Activated naive CD8-positive, alpha-beta T cell (primary cell): ENCODE data around the gene ZMIZ1.

Experiments
- H3K27ac Mint-ChIP-seq: one replicate; pipeline ENCODE4 v1.8.0; 2021; ENCODE audit warnings: mixed read lengths
- H3K27me3 Mint-ChIP-seq: one replicate; pipeline ENCODE4 v1.8.0; 2021; ENCODE audit warnings: mixed read lengths
- H3K36me3 Mint-ChIP-seq: one replicate; pipeline ENCODE4 v1.8.0; 2021; ENCODE audit warnings: mixed read lengths
- H3K4me1 Mint-ChIP-seq: one replicate; pipeline ENCODE4 v1.8.0; 2021; ENCODE audit warnings: low read depth, mixed read lengths
- H3K4me3 Mint-ChIP-seq: one replicate; pipeline ENCODE4 v1.8.0; 2021; ENCODE audit warnings: mild to moderate bottlenecking, mixed read lengths
- H3K9me3 Mint-ChIP-seq: one replicate; pipeline ENCODE4 v1.8.0; 2021; ENCODE audit warnings: low read depth, mixed read lengths

The ZMIZ1 gene

GRCh38 chr10:79238606-79239005, 169.8 kb downstream of the ZMIZ1 start:
- Mint-ChIP-seq H3K4me1 (peaks cover 14% of the 10 kb centered on the region), H3K27ac (no peak overlapping the region), H3K27me3 (no peaks in the 10 kb centered on the region), H3K36me3 (peaks cover 3% of the 10 kb centered on the region), H3K4me3 (no peak overlapping the region), H3K9me3 (no peaks in the 10 kb centered on the region)

DNA sequence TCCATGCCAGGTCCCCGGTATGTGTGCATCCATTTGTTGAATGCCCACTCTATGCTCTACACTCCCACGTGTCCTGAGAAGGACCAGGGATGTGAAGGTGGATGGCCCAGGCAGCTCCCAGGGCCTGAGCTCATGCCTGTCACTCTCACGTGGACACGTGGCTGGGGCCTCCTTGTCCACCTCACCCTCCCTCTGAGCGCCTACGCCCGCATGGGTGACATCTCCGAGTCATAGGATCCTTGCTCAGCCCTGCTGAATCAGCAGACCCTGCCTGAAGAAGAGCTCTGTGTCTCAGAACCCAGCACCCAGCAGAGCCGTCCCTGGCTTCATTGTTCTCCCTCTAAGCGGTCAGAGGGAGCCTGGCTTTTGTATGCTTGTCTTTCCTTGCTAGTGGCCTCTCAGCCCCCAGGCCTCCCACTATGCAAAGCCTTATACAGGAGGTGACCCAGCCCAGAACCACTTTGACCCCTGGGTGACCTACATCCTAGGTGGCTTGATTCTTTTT, 170.6 kb downstream of the ZMIZ1 start:
- Mint-ChIP-seq H3K9me3 (no peaks in the 10 kb centered on the region), H3K27me3 (no peaks in the 10 kb centered on the region), H3K4me1 (peaks cover 21% of the 10 kb centered on the region), H3K4me3 (no peak overlapping the region), H3K27ac (no peak overlapping the region), H3K36me3 (peaks cover 3% of the 10 kb centered on the region)

DNA sequence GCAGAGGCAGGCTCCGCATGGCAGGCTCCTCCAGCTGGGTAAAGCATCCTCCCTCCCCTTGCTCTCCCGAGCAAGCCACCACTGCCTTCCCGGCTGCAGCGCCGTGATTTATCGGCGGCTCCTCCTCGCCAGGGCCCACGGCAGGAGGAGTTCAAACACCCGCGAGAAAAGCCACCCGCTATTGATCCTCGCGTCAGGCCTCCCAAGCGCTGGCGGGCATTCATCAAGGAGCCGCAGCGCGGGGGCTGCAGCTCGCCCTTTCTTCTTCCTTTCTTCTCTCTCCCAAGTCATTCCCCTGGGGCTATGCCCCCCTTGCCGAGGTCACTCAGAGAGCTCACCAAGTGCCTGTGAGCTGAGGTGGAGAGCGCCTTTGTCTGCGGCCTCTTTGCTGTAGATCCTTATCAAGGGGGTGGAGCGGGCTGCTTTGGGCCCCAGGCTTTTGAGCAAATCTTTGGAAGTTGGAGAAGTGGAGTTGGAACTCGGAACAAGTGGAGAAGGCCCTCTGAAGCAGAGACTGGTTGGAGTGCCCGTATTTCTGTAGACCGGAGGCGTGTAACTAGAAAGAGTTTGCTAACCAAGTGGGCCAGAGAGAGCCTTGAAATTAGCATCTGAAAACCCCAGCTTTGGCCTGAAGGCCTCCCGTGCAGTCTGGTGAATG, 171.3 kb downstream of the ZMIZ1 start:
- H3K4me3 Mint-ChIP-seq, result peak overlapping the region; percentile 11
- peaks cover 3% of the 10 kb centered on the region for H3K36me3 Mint-ChIP-seq
- no peak overlapping the region for H3K27ac Mint-ChIP-seq
- H3K4me1 Mint-ChIP-seq, result peaks cover 29% of the 10 kb centered on the region
- H3K27me3 Mint-ChIP-seq, result no peaks in the 10 kb centered on the region
- no peaks in the 10 kb centered on the region for H3K9me3 Mint-ChIP-seq

- Mint-ChIP-seq H3K27ac (peak overlapping the region; percentile 81), H3K4me1 (peaks cover 35% of the 10 kb centered on the region), H3K36me3 (peaks cover 3% of the 10 kb centered on the region), H3K27me3 (no peaks in the 10 kb centered on the region), H3K9me3 (no peaks in the 10 kb centered on the region), H3K4me3 (peak overlapping the region; percentile 82)
These were observed 172.8 kb downstream of the ZMIZ1 start for GRCh38 chr10:79241629-79241989.

- peaks cover 34% of the 10 kb centered on the region for H3K4me1 Mint-ChIP-seq
These were observed 173.3 kb downstream of the ZMIZ1 start for GRCh38 chr10:79241990-79242619.

DNA sequence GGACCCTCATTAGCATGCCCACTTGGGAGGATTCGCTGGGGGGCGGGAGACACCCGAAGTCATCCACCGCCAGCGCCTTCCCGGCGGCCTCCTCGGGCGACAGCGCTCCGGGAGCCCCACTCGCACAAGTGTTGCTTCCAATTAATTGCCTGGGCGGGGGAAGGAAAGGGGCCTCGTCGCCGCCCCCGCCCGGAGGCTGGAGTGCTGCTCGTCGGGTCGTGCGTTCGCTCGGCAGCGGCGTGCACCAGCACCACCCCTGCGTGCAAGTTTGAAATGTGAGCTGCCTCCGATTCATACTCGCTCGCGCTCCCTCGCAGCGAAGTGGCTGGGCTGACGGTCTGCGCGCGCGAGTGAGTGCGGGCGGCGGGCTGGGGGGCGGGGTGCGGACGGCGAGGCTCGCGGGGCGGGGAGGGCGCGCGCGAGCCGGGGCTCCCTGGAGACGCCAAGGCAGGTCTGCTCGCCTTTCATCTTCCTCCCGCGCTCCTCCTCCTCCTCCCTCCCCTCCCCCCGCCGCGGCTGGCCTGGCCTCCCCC, 173.9 kb downstream of the ZMIZ1 start:
- Mint-ChIP-seq H3K4me3 (peak overlapping the region; percentile 58), H3K4me1 (peaks cover 34% of the 10 kb centered on the region), H3K27me3 (no peaks in the 10 kb centered on the region), H3K27ac (no peak overlapping the region), H3K36me3 (peaks cover 3% of the 10 kb centered on the region), H3K9me3 (no peaks in the 10 kb centered on the region)

More at GRCh38 chr10:79241990-79242619, 173.3 kb downstream of the ZMIZ1 start:
- Mint-ChIP-seq H3K36me3 (peaks cover 3% of the 10 kb centered on the region), H3K27ac (peak overlapping the region; percentile 81), H3K9me3 (no peaks in the 10 kb centered on the region), H3K27me3 (no peaks in the 10 kb centered on the region), H3K4me3 (peak overlapping the region; percentile 82)

GRCh38 chr10:79243181-79244067, 174.7 kb downstream of the ZMIZ1 start:
- Mint-ChIP-seq H3K9me3 (no peaks in the 10 kb centered on the region), H3K27me3 (no peaks in the 10 kb centered on the region), H3K4me3 (peak overlapping the region; percentile 79), H3K27ac (peak overlapping the region; percentile 81), H3K36me3 (peaks cover 5% of the 10 kb centered on the region), H3K4me1 (peaks cover 41% of the 10 kb centered on the region)

GRCh38 chr10:79244068-79244442, 175.3 kb downstream of the ZMIZ1 start:
- H3K27ac Mint-ChIP-seq, result peak overlapping the region; percentile 81
- H3K9me3 Mint-ChIP-seq, result no peaks in the 10 kb centered on the region
- H3K27me3 Mint-ChIP-seq, result no peaks in the 10 kb centered on the region
- peaks cover 5% of the 10 kb centered on the region for H3K36me3 Mint-ChIP-seq
- peaks cover 41% of the 10 kb centered on the region for H3K4me1 Mint-ChIP-seq
- H3K4me3 Mint-ChIP-seq, result peak overlapping the region; percentile 79

DNA sequence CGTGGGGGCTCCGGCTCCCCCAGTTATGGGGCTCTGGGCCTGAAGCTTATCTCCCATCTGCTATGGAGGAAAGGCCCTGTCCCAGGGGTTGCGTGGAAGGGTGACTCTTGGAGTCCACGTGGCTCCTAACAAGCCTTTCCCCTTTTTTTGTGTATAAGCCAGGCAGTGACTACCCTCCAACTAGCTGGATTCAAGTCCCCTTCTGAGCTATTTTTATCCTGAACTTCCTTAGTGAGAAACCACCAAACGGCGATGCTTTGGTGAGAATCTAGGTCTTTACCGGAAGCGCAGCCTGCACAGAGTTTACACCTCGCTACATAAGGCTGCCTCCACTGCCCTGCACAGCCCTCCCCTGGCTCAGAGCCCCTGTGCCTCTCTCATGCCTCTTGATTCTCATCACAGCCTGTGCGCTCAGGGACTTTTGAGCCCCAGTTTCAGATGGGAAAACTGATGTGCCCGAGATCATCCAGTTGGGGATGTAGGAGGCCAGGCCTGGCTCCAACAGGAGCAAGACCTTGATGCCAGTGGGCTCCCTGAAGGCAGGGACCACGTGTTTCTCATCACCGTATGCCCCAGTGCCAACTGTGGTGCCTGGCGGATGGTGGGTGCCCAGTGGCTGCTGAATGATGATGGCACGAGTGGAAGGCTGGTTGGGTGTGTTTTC, 176.2 kb downstream of the ZMIZ1 start:
- peaks cover 44% of the 10 kb centered on the region for H3K4me1 Mint-ChIP-seq
- H3K36me3 Mint-ChIP-seq, result peaks cover 5% of the 10 kb centered on the region
- H3K27me3 Mint-ChIP-seq, result no peaks in the 10 kb centered on the region
- H3K27ac Mint-ChIP-seq, result peak overlapping the region; percentile 81
- H3K9me3 Mint-ChIP-seq, result no peaks in the 10 kb centered on the region
- peak overlapping the region; percentile 79 for H3K4me3 Mint-ChIP-seq

GRCh38 chr10:79245539-79246208, 176.9 kb downstream of the ZMIZ1 start:
- Mint-ChIP-seq H3K9me3 (no peaks in the 10 kb centered on the region), H3K27ac (no peak overlapping the region), H3K36me3 (peaks cover 2% of the 10 kb centered on the region), H3K4me1 (peaks cover 44% of the 10 kb centered on the region), H3K4me3 (peak overlapping the region; percentile 1), H3K27me3 (no peaks in the 10 kb centered on the region)

DNA sequence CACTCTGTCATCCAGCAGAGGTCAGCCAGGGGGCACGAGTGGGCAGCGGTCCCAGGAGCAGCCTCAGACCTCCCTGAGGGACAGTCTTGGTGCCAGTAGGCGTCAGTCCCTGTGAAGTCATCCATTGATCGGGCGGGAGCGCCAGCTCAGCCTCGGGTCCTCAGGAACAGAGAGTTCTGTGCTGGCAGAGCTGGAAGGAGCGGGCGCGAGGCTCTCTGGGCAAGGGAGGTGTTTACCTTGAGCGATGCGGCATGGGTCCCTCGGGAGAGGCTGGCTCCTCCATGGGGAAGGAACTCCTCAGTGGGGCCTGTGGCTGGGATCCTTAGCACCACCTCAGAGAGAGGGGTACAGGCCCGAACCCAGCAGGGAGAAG, 177.4 kb downstream of the ZMIZ1 start:
- peaks cover 40% of the 10 kb centered on the region for H3K4me1 Mint-ChIP-seq
- H3K36me3 Mint-ChIP-seq, result peaks cover 2% of the 10 kb centered on the region
- no peaks in the 10 kb centered on the region for H3K27me3 Mint-ChIP-seq
- H3K9me3 Mint-ChIP-seq, result no peaks in the 10 kb centered on the region
- no peak overlapping the region for H3K27ac Mint-ChIP-seq
- no peak overlapping the region for H3K4me3 Mint-ChIP-seq

DNA sequence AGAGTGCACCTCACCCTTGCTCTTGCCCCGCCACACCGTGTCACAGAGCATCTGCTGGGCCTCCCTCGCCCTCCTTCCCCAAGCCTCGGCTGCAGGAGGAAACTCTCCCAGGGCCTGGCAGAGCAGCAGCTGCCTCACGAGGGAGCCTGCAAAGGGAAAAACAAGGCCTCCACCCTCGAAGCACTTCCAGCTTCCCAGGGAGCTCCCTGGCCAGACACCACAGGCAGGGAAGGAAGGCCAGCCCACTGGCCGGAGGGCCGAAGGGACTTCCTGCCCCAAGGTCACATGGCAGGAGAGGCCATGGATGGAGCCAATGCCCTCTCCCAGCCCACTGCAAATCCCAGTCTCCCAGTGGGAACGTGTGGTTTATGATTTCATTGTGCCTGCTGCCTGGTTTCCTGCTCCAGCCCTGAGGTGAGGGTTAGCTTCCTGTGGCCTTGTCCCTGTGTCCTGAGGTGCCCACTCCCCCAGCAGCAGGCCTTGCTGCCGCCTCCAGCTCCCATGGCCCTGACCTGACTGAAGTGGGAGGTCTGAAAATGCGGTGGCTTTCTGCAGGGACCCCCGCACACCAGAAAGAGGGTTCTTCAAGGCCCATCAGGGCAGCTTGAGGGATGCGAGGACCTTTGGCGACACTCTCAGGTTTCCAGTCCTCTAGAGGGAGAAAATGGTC, 178.0 kb downstream of the ZMIZ1 start:
- Mint-ChIP-seq H3K27me3 (no peaks in the 10 kb centered on the region), H3K9me3 (no peaks in the 10 kb centered on the region), H3K4me1 (peaks cover 34% of the 10 kb centered on the region), H3K36me3 (peaks cover 2% of the 10 kb centered on the region), H3K4me3 (no peak overlapping the region), H3K27ac (no peak overlapping the region)

DNA sequence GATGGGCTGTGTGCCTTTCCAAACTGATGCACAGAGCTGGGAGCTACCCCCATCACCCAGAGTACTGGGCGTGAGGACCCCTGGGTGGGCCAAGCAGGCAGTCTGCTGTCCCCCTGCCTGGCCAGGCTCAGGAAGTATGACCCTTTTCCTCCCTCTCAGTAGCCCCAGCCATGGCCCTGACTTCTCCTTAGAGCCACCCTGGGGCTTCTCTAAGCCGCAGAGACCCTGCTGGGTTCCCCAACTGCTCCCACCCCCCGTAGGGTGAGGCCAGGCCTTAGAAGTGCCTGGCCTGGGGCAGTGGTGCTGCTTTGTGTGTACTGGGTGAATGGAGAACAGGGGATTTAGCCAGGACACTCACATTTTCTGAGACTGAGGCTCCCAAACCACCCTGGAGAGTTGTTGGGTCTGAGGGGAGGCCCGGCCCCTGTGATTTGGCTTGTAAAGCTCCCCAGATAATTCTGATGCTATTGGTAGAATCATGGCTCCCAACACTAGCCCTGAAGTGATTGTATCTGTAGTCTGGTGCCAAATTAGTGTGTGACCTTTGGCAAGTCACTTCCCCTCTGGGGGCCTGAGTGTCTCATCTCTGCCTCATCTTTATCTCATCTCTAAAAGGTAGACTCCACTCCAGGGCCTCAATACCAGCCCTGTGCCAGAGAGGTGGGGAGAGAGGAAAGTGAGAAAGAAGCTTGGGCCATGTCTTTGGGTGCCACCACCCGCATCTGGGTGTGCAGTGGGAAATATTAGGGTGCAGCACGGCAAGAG, 178.8 kb downstream of the ZMIZ1 start:
- Mint-ChIP-seq H3K4me3 (peak overlapping the region; percentile 55), H3K9me3 (no peaks in the 10 kb centered on the region), H3K27me3 (no peaks in the 10 kb centered on the region), H3K4me1 (peaks cover 31% of the 10 kb centered on the region), H3K36me3 (peaks cover 2% of the 10 kb centered on the region), H3K27ac (peak overlapping the region; percentile 61)
